Rectal smooth muscle tissue (tissue), 1 donor: ENCODE data around the gene AGTPBP1.
"Not testable (repeated sequence)": the region's sequence is repeated elsewhere in the genome, so short reads cannot be mapped to it uniquely, and the experiment has no call there.

Experiments used
- H3K27ac ChIP-seq: one replicate; pipeline ENCODE4 v1.7.0; 2013; ENCODE audit warnings: low read depth, low read length, inconsistent platforms
- H3K27me3 ChIP-seq: one replicate; pipeline ENCODE4 v1.7.0; 2013; ENCODE audit warnings: low read length; ENCODE audit not compliant: control insufficient read depth, insufficient read depth
- H3K36me3 ChIP-seq: one replicate; pipeline ENCODE4 v1.7.0; 2013; ENCODE audit warnings: low read length; ENCODE audit not compliant: control insufficient read depth, insufficient read depth
- H3K4me1 ChIP-seq: one replicate; pipeline ENCODE4 v1.7.0; 2013; ENCODE audit warnings: low read length; ENCODE audit not compliant: control insufficient read depth, insufficient read depth
- H3K4me3 ChIP-seq: one replicate; pipeline ENCODE4 v1.7.0; 2013; ENCODE audit warnings: low read length
- H3K9ac ChIP-seq: one replicate; pipeline ENCODE4 v1.7.0; 2013; ENCODE audit warnings: low read length

AGTPBP1 gene

DNA sequence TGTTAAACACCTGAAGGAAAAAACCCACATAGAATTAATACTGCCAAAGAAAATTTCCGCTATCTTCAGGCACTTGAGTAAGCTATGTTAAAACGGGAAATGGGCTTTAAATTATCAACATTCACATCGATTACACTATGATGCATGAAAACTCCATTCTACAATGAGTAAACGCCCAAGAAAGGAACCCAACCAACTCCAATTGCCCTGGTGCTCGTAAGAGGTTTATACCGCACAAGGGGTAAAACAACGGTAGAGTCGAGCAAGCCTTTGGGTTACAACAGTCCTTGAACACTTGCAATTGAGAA lies 1.0 kb downstream of the AGTPBP1 start:
- Histone ChIP-seq H3K36me3 (no peaks in the 10 kb centered on the region), H3K4me3 (peak overlapping the region; percentile 70), H3K27ac (peak overlapping the region; percentile 70), H3K9ac (peak overlapping the region; percentile 63), H3K4me1 (peaks cover 4% of the 10 kb centered on the region), H3K27me3 (no peaks in the 10 kb centered on the region)

GRCh38 chr9:85738509-85738908 lies 3.2 kb downstream of the AGTPBP1 start:
- Histone ChIP-seq H3K36me3 (no peaks in the 10 kb centered on the region), H3K27me3 (no peaks in the 10 kb centered on the region), H3K27ac (no peak overlapping the region), H3K9ac (no peak overlapping the region), H3K4me3 (no peak overlapping the region), H3K4me1 (peaks cover 4% of the 10 kb centered on the region)

DNA sequence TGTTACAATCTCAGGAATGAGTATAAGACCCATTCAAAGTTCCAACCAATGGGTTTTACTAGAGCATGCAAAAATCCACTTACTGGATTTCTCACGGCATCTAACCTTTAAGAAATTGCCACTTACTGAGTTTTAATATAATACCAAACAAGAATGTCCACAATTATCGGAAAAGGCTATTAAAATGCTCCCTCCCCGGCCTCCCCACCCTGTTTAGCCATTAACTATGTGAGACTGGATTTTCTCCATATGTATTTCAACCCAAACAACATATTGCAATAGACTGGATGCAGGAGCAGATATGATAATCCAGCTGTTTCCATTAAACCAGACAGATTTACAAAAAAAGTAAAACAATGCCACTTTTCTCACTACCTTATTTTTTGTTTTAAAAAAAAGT lies 4.1 kb downstream of the AGTPBP1 start:
- no peak overlapping the region for H3K27ac ChIP-seq
- no peak overlapping the region for H3K9ac ChIP-seq
- peaks cover 3% of the 10 kb centered on the region for H3K4me1 ChIP-seq
- H3K4me3 ChIP-seq = no peak overlapping the region
- no peaks in the 10 kb centered on the region for H3K27me3 ChIP-seq
- H3K36me3 ChIP-seq = no peaks in the 10 kb centered on the region

GRCh38 chr9:85730916-85731630 lies 10.7 kb downstream of the AGTPBP1 start:
- Histone ChIP-seq H3K4me3 (no peak overlapping the region), H3K9ac (no peak overlapping the region), H3K4me1 (no peaks in the 10 kb centered on the region), H3K27ac (no peak overlapping the region), H3K36me3 (no peaks in the 10 kb centered on the region), H3K27me3 (no peaks in the 10 kb centered on the region)

- Histone ChIP-seq H3K4me1 (no peaks in the 10 kb centered on the region), H3K36me3 (no peaks in the 10 kb centered on the region), H3K9ac (no peak overlapping the region), H3K27ac (no peak overlapping the region), H3K27me3 (no peaks in the 10 kb centered on the region), H3K4me3 (no peak overlapping the region)
Measured at GRCh38 chr9:85729882-85730281, 11.9 kb downstream of the AGTPBP1 start.

- H3K27ac ChIP-seq = no peak overlapping the region
Measured at GRCh38 chr9:85727500-85727899, 14.3 kb downstream of the AGTPBP1 start.

GRCh38 chr9:85726737-85727136 lies 15.0 kb downstream of the AGTPBP1 start:
- no peaks in the 10 kb centered on the region for H3K4me1 ChIP-seq
- no peak overlapping the region for H3K27ac ChIP-seq
- H3K4me3 ChIP-seq = no peak overlapping the region
- no peaks in the 10 kb centered on the region for H3K27me3 ChIP-seq
- no peak overlapping the region for H3K9ac ChIP-seq
- H3K36me3 ChIP-seq = no peaks in the 10 kb centered on the region

More at GRCh38 chr9:85727500-85727899, 14.3 kb downstream of the AGTPBP1 start:
- H3K36me3 ChIP-seq = no peaks in the 10 kb centered on the region
- no peak overlapping the region for H3K4me3 ChIP-seq
- H3K4me1 ChIP-seq = no peaks in the 10 kb centered on the region
- H3K9ac ChIP-seq = no peak overlapping the region
- no peaks in the 10 kb centered on the region for H3K27me3 ChIP-seq

- H3K4me3 ChIP-seq = no peak overlapping the region
- H3K36me3 ChIP-seq = no peaks in the 10 kb centered on the region
- no peaks in the 10 kb centered on the region for H3K27me3 ChIP-seq
- no peak overlapping the region for H3K27ac ChIP-seq
- H3K9ac ChIP-seq = no peak overlapping the region
- no peaks in the 10 kb centered on the region for H3K4me1 ChIP-seq
Measured at GRCh38 chr9:85723215-85723614, 18.5 kb downstream of the AGTPBP1 start.

DNA sequence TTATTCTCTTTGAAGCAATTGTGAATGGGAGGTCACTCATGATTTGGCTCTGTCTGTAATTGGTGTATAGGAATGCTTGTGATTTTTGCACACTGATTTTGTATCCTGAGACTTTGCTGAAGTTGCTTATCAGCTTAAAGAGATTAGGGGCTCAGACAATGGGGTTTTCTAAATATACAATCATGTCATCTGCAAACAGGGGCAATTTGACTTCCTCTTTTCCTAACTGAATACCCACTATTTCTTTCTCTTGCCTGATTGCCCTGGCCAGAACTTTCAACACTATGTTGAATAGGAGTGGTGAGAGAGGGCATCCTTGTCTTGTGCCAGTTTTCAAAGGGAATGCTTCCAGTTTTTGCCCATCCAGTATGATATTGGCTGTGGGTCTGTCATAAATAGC lies 22.3 kb downstream of the AGTPBP1 start:
- H3K27me3 ChIP-seq = not testable (repeated sequence)

GRCh38 chr9:85717818-85718217 lies 23.9 kb downstream of the AGTPBP1 start:
- not testable (repeated sequence) for H3K27me3 ChIP-seq, H3K4me1 ChIP-seq, H3K4me3 ChIP-seq

More for the DNA sequence above, 22.3 kb downstream of the AGTPBP1 start:
- not testable (repeated sequence) for H3K27ac ChIP-seq, H3K9ac ChIP-seq, H3K4me1 ChIP-seq, H3K36me3 ChIP-seq, H3K4me3 ChIP-seq

DNA sequence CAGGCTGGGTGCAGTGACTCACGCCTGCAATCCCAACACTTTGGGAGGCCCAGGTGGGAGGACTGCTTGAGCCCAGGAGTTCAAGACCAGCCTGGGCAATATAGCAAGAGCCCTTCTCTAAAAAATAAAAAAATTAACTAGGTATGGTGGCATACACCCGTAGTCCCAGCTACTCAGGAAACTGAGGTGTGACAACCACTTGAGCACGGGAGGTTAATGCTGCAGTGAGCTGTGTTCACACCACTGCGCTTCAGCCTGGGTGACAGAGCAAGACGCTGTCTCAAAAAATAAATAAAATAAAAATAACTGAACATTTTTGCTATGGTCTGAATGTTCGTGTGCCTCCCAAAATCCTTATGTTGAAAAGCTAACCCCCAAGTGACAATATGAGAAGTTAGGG lies 24.5 kb downstream of the AGTPBP1 start:
- H3K27me3 ChIP-seq = no peaks in the 10 kb centered on the region
- no peak overlapping the region for H3K27ac ChIP-seq
- no peaks in the 10 kb centered on the region for H3K36me3 ChIP-seq
- H3K9ac ChIP-seq = no peak overlapping the region
- H3K4me3 ChIP-seq = no peak overlapping the region
- H3K4me1 ChIP-seq = no peaks in the 10 kb centered on the region

More at GRCh38 chr9:85717818-85718217, 23.9 kb downstream of the AGTPBP1 start:
- H3K36me3 ChIP-seq, H3K27ac ChIP-seq, H3K9ac ChIP-seq: not testable (repeated sequence)

- Histone ChIP-seq H3K36me3 (no peaks in the 10 kb centered on the region), H3K27ac (no peak overlapping the region), H3K4me1 (no peaks in the 10 kb centered on the region), H3K9ac (no peak overlapping the region), H3K27me3 (no peaks in the 10 kb centered on the region), H3K4me3 (no peak overlapping the region)
Measured at GRCh38 chr9:85716031-85716877, 25.5 kb downstream of the AGTPBP1 start.

DNA sequence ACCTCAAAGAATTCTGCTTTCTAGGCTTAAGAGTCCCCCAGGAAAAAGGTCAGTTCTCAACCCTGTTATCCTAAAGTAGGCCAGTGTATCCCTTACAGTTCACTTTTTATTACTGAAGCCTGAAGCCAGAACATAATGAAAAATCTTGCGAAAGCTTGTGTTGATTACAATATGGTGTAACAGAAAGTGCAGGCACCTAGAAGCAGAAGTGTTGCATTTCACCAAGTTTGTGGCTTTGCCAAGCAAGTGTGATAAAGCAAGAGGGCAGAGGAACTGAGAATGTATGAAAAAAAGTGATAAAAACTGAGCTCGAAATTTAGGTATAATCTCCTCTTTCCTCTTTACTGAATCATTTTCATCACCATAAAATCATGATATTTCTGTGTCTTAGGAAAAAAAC lies 26.2 kb downstream of the AGTPBP1 start:
- no peak overlapping the region for H3K27ac ChIP-seq
- H3K27me3 ChIP-seq = no peaks in the 10 kb centered on the region
- no peak overlapping the region for H3K9ac ChIP-seq
- no peaks in the 10 kb centered on the region for H3K36me3 ChIP-seq
- H3K4me3 ChIP-seq = no peak overlapping the region
- H3K4me1 ChIP-seq = no peaks in the 10 kb centered on the region
